Spinal cord (tissue), 10 donors: ENCODE results near the gene SERPINA3. TPM values are rescaled to one million over a fixed set of nuclear protein-coding genes. Genes with fewer than 3 reads are reported as not detected.

Experiments used
- DNase-seq, 6 donors: peaks; one replicate each; pipeline versions ENCODE4 v3.0.0 to v3.0.0-alpha.2; 2013 to 2015; ENCODE audit warnings: low spot score in 6 of 6, low read depth in 4 of 6
- H3K27ac ChIP-seq: one replicate; pipeline ENCODE4 v1.5.1; 2013; ENCODE audit warnings: low read depth, low read length, control low read depth
- H3K27me3 ChIP-seq: one replicate; pipeline ENCODE4 v1.6.1; 2013; ENCODE audit warnings: low read length; ENCODE audit not compliant: control insufficient read depth, insufficient read depth
- H3K36me3 ChIP-seq: one replicate; pipeline ENCODE4 v1.6.1; 2013; ENCODE audit warnings: low read length; ENCODE audit not compliant: control insufficient read depth, insufficient read depth
- H3K4me1 ChIP-seq: one replicate; pipeline ENCODE4 v1.6.1; 2013; ENCODE audit warnings: low read length; ENCODE audit not compliant: control insufficient read depth, insufficient read depth
- H3K4me3 ChIP-seq: one replicate; pipeline ENCODE4 v1.5.1; 2013; ENCODE audit warnings: low read depth, low read length, control low read depth
- H3K9me3 ChIP-seq: one replicate; pipeline ENCODE4 v1.6.1; 2013; ENCODE audit warnings: low read length; ENCODE audit not compliant: control insufficient read depth, insufficient read depth
- WGBS: methylation state at CpG from one replicate; pipeline ENCODE4 v1.1.5; 2013; ENCODE audit warnings: missing lambda C conversion rate; ENCODE audit not compliant: insufficient coverage; 5-methylcytosine and 5-hydroxymethylcytosine counted together
- polyA plus RNA-seq, 2 donors: library from polyadenylated mRNA; unstranded; fragments of 120-200 nt; gene quantifications; one replicate each; pipeline ENCODE4 v1.2.1, GENCODE V29; 2013; ENCODE audit not compliant: insufficient read length in 2 of 2
- total RNA-seq, 2 donors: library from RNA; depleted of rRNA in 1 of 2; stranded (reverse); fragments of 120-200 nt in 1 of 2; fragments of >200 nt in 1 of 2; gene quantifications; one replicate each; pipeline versions ENCODE4 v1.2.3 to v1.2.4, GENCODE V29; 2013 to 2014
- donor health status: healthy.

The SERPINA3 gene
- total and polyA plus RNA-seq, 4 donors: 0.78 to 3.0 (median 1.2) TPM

DNA sequence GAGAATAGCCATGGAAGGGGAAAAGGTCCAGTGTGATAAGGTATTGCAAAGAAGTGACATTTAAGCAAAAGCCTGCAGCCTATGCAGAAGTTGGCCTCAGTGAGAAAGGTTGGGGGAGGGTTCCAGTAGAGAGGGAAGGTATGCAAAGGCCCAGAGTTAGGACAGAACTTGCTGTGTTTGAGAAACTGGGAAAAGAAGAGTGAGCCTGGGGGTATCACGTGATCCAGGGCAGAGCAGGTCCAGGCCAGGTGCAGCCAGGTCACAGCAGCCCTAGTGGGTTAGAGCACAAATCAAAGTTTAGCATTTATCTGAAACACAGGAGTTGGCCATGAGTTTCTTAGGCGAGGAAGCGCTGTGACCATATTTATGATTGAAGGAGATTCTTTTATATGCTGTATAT is 29.3 kb upstream of the SERPINA3 start:
- Histone ChIP-seq H3K4me1 (peaks cover 12% of the 10 kb centered on the region), H3K4me3 (no peak overlapping the region), H3K9me3 (no peaks in the 10 kb centered on the region), H3K36me3 (no peaks in the 10 kb centered on the region), H3K27me3 (no peaks in the 10 kb centered on the region), H3K27ac (no peak overlapping the region)
- 92% methylated on average over 3 of the region's 3 CpGs for WGBS
- DNase-seq: no peak

- H3K27ac ChIP-seq: no peak overlapping the region
- H3K4me3 ChIP-seq: no peak overlapping the region
- WGBS: 94% methylated on average over 2 of the region's 4 CpGs
- H3K9me3 ChIP-seq: no peaks in the 10 kb centered on the region
- H3K4me1 ChIP-seq: peaks cover 12% of the 10 kb centered on the region
- H3K36me3 ChIP-seq: no peaks in the 10 kb centered on the region
- DNase-seq: no peak
- no peaks in the 10 kb centered on the region for H3K27me3 ChIP-seq
These were observed 28.6 kb upstream of the SERPINA3 start for GRCh38 chr14:94583557-94583956.

DNA sequence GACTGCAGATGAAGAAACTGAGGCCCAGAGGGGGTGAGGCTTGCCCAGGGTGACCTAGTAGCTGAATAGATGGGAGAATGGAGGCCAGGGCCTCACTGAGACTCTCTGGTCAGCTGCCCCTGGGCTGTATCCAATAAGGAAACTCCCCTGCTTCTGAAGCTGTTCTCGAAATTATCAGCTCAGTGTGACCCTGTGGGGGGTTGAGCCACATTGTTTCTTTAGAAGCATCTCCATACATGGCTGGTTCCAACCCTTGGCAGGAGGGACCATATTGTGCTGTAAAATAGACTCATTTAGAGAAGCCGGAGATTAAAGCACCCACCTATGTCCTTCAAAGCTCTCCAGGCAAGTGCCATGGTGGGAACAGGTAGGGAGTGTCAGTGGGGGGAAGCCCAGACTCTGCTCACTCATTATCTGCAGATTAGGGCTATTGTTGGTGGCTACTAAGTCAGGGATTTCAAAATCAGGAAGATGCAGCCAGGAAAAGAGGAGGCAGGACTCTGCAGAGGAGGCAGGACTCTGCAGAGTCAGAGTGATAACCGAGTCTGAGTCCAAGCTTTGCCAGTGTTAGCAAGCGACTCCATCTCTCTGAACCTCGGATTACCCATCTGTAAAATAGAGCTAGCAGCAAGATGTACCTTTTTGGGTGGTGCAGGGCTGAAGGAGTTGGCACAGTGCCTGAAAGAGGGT is 27.5 kb upstream of the SERPINA3 start:
- 86% methylated on average over 3 of the region's 5 CpGs for WGBS
- Histone ChIP-seq H3K4me3 (no peak overlapping the region), H3K27me3 (no peaks in the 10 kb centered on the region), H3K4me1 (peaks cover 12% of the 10 kb centered on the region), H3K27ac (no peak overlapping the region), H3K36me3 (no peaks in the 10 kb centered on the region), H3K9me3 (no peaks in the 10 kb centered on the region)
- no peak for DNase-seq

DNA sequence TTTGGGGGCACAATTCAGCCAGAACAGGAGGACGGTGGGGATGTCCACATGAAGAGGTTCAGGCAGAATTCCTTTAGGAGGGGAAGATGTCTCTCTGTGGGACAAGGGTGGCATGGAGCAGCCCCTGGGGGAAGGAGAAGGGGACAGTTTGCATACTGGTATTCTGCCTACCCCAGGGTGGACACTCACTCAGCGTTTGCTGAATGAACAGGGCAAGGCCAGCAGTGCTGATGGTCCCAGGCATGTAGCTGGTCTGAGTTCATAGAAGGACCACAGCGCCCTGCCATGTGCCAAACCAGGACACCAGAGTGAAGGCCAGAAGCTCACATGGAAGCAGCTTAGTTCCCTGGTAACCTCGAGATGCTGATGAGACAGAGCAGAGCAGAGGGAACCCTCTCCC is 25.6 kb upstream of the SERPINA3 start:
- WGBS: 83% methylated on average over 3 of the region's 4 CpGs
- Histone ChIP-seq H3K4me3 (no peak overlapping the region), H3K27ac (no peak overlapping the region), H3K27me3 (no peaks in the 10 kb centered on the region), H3K4me1 (peaks cover 4% of the 10 kb centered on the region), H3K9me3 (no peaks in the 10 kb centered on the region), H3K36me3 (no peaks in the 10 kb centered on the region)
- no peak for DNase-seq

DNA sequence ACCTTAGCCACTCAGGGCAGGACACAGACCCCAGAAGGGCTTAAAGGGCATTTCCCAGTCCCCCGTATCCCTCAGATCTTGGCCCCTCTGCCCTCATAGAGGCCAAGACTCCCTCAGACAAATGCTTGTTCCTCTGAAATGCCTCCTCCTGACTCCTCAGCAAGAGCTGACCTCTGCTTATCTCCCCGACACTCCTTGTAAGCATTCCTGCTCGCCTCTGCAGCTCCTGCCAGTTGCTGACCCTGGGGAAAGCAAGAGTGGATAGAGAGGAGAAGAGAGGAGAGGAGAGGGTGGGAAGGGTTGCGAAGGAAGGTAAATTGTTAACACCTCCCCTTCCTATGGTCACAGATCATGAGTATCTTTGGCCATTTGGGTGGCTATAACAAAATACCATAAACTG is 23.9 kb upstream of the SERPINA3 start:
- WGBS: 100% methylated on average over 1 of the region's 4 CpGs
- no peak overlapping the region for H3K27ac ChIP-seq
- H3K4me3 ChIP-seq: no peak overlapping the region
- DNase-seq: no peak
- no peaks in the 10 kb centered on the region for H3K27me3 ChIP-seq
- H3K4me1 ChIP-seq: no peaks in the 10 kb centered on the region
- H3K36me3 ChIP-seq: no peaks in the 10 kb centered on the region
- H3K9me3 ChIP-seq: no peaks in the 10 kb centered on the region

- DNase-seq: no peak
- Histone ChIP-seq H3K36me3 (no peaks in the 10 kb centered on the region), H3K9me3 (no peaks in the 10 kb centered on the region), H3K4me1 (no peaks in the 10 kb centered on the region), H3K27me3 (no peaks in the 10 kb centered on the region), H3K4me3 (no peak overlapping the region), H3K27ac (no peak overlapping the region)
These were observed 21.1 kb upstream of the SERPINA3 start for GRCh38 chr14:94591073-94591472.

DNA sequence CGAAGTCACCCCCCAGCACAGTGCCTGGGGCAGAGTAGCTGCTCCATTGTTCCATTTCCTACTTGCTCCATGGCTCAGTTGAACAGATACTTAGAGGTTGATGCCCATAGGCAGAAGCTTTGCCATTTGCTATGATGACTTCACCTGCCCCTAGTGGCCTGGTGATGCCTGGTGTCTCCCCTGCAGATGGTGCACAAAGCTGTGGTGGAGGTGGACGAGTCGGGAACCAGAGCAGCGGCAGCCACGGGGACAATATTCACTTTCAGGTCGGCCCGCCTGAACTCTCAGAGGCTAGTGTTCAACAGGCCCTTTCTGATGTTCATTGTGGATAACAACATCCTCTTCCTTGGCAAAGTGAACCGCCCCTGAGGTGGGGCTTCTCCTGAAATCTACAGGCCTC is 20.3 kb upstream of the SERPINA3 start:
- 98% methylated on average over 6 of the region's 8 CpGs for WGBS
- no peaks in the 10 kb centered on the region for H3K4me1 ChIP-seq
- no peak for DNase-seq

GRCh38 chr14:94592457-94592856 is 19.7 kb upstream of the SERPINA3 start:
- no peaks in the 10 kb centered on the region for H3K27me3 ChIP-seq
- no peak overlapping the region for H3K27ac ChIP-seq
- no peaks in the 10 kb centered on the region for H3K36me3 ChIP-seq
- DNase-seq: no peak
- H3K4me3 ChIP-seq: no peak overlapping the region
- no peaks in the 10 kb centered on the region for H3K4me1 ChIP-seq
- H3K9me3 ChIP-seq: no peaks in the 10 kb centered on the region

More for the DNA sequence above, 20.3 kb upstream of the SERPINA3 start:
- Histone ChIP-seq H3K9me3 (no peaks in the 10 kb centered on the region), H3K36me3 (no peaks in the 10 kb centered on the region), H3K27me3 (no peaks in the 10 kb centered on the region), H3K4me3 (no peak overlapping the region), H3K27ac (no peak overlapping the region)

GRCh38 chr14:94593376-94593748 is 18.8 kb upstream of the SERPINA3 start:
- H3K36me3 ChIP-seq: no peaks in the 10 kb centered on the region
- H3K9me3 ChIP-seq: no peaks in the 10 kb centered on the region
- H3K4me3 ChIP-seq: no peak overlapping the region
- WGBS: 100% methylated on average over 2 of the region's 3 CpGs
- no peaks in the 10 kb centered on the region for H3K27me3 ChIP-seq
- peaks cover under 1% of the 10 kb centered on the region for H3K4me1 ChIP-seq
- H3K27ac ChIP-seq: no peak overlapping the region
- DNase-seq: no peak

DNA sequence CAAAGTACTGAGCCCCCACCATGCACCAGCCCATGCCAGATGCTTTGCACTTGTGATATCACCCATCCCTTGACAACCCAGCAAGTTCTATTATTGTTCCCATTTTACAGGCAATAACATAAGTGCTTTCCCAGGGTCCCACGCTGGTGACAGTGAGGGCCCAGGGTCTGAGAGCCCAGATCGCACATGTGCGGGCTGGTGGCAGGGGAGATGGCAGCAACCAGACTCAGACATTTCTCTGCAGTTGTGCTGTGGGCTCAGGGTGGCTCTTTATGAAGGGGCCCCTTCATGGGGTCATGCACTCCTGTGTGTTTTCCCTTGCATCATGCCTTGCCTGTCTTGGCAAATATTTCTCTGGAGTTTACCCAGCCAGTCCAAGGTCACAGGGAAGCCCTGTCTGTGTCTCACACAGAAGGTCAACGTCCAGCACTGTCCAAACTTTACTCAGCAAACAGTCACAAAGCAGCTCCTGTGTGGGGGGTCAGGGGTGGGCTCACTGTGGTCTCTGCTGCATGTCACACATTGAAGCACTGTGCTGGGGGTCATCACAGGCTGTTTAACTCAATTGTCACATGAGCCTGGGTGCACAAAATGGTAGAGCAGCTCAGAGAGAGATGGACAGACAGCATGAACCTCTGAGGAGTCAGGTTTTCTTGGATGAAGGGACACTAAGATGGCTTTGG is 18.3 kb upstream of the SERPINA3 start:
- 100% methylated on average over 3 of the region's 4 CpGs for WGBS
- no peak overlapping the region for H3K27ac ChIP-seq

More for the DNA sequence above, 18.3 kb upstream of the SERPINA3 start:
- Histone ChIP-seq H3K4me1 (peaks cover 6% of the 10 kb centered on the region), H3K27me3 (no peaks in the 10 kb centered on the region), H3K36me3 (no peaks in the 10 kb centered on the region), H3K4me3 (no peak overlapping the region), H3K9me3 (no peaks in the 10 kb centered on the region)
- DNase-seq: no peak
